Peyer's patch (tissue), 4 donors: ENCODE measurements around the gene DCC.

Source experiments
- POLR2A ChIP-seq, 2 donors: fragments of 450-650 bp; IDR thresholded peaks; one replicate each; pipeline ENCODE4 v1.5.1; 2017; ENCODE audit warnings: antibody characterized with exemption in 2 of 2, mild to moderate bottlenecking in 2 of 2, moderate library complexity in 2 of 2
- TF ChIP-seq, protein P1 (sequence below), 6 experiments: fragments of 450-650 bp in 4 of 6; fragments of 200-600 bp in 2 of 6; sonication (generic) in 1 of 6; IDR thresholded peaks; one replicate each; pipeline ENCODE4 v1.5.1; 2017 to 2019; ENCODE audit warnings: antibody characterized with exemption in 6 of 6, mild to moderate bottlenecking in 3 of 6, moderate library complexity in 1 of 6

DNA sequence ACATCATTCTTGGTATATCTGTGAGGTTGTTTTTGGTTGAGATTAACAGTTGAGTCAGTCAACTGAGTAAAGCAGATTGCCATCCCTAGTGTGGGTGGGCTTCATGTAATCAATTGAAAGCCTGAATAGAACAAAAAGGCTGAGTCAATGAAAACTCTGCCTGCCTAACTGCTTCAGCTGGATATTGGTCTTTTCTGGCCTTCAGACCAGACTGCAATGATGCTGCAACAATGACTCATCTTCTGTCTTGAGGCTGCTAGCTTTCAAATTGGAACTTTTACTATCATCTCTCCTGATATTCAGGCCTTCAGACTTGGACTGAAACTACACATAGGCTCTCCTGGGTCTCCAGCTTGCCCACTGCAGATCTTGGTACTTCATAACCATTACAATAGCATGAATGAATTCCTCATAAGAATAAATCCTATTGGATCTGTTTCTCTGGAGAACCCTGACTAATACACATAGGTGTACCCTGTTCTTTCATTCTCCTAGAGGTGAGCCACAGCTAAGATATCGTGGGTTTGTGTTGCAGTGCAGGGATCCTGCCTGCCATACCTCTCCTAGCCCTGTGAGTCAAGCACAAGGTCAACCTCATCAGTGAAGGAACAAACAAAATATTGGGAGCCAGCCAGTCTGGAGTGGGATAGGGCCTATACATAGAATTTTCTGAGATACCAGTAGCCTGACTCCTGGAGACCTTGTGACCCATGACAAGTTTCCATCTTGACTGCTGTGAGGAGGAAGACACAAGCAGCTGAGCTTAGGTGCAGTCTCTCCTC, 473.8 kb downstream of the DCC start:
- TF ChIP-seq, protein P1, sequence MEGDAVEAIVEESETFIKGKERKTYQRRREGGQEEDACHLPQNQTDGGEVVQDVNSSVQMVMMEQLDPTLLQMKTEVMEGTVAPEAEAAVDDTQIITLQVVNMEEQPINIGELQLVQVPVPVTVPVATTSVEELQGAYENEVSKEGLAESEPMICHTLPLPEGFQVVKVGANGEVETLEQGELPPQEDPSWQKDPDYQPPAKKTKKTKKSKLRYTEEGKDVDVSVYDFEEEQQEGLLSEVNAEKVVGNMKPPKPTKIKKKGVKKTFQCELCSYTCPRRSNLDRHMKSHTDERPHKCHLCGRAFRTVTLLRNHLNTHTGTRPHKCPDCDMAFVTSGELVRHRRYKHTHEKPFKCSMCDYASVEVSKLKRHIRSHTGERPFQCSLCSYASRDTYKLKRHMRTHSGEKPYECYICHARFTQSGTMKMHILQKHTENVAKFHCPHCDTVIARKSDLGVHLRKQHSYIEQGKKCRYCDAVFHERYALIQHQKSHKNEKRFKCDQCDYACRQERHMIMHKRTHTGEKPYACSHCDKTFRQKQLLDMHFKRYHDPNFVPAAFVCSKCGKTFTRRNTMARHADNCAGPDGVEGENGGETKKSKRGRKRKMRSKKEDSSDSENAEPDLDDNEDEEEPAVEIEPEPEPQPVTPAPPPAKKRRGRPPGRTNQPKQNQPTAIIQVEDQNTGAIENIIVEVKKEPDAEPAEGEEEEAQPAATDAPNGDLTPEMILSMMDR (IDR thresholded peaks at IDR 0.05), result no peak
- TF ChIP-seq POLR2A (IDR thresholded peaks at IDR 0.05), result no peak
